SK-N-SH (cell line): ENCODE results near the gene EIPR1.
"Not testable (repeated sequence)": the region's sequence is repeated elsewhere in the genome, so short reads cannot be mapped to it uniquely, and the experiment has no call there.

ENCODE experiments used
- CTCF ChIP-seq: fragments of 200-600 bp; sonication (generic); IDR thresholded peaks from 2 replicates; pipeline ENCODE4 v1.6.1; 2017; ENCODE audit warnings: antibody characterized with exemption, mild to moderate bottlenecking, moderate library complexity
- EZH2phosphoT487 ChIP-seq: fragments of 200-600 bp; sonication (generic); IDR thresholded peaks from 2 replicates; pipeline ENCODE4 v1.6.1; 2017; ENCODE audit warnings: low read depth, mixed run types, mild to moderate bottlenecking, antibody characterized with exemption, moderate library complexity, borderline replicate concordance
- GABPA ChIP-seq: IDR thresholded peaks from 2 replicates; pipeline ENCODE4 v1.4.0; 2012; ENCODE audit warnings: low read depth, mild to moderate bottlenecking

DNA sequence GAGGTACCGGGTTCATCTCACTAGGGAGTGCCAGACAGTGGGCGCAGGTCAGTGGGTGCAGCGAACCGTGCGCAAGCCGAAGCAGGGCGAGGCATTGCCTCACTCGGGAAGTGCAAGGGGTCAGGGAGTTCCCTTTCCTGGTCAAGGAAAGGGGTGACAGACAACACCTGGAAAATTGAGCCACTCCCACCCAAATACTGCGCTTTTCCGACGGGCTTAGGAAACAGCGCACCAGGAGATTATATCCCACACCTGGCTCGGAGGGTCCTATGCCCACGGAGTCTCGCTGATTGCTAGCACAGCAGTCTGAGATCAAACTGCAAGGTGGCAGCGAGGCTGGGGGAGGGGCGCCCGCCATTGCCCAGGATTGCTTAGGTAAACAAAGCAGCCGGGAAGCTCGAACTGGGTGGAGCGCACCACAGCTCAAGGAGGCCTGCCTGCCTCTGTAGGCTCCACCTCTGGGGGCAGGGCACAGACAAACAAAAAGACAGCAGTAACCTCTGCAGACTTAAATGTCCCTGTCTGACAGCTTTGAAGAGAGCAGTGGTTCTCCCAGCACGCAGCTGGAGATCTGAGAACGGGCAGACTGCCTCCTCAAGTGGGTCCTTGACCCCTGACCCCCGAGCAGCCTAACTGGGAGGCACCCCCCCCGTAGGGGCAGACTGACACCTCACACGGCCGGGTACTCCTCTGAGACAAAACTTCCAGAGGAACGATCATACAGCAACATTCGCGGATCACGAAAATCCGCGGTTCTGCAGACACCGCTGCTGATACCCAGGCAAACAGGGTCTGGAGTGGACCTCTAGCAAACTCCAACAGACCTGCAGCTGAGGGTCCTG, 8.1 kb downstream of the EIPR1 start:
- not testable (repeated sequence) for TF ChIP-seq CTCF, EZH2phosphoT487, GABPA
